ENCODE results near the gene KIF15. TPM values are rescaled to one million over a fixed set of nuclear protein-coding genes. Genes with fewer than 3 reads are reported as not detected.

The KIF15 gene
- polyA plus RNA-seq, 1 donor (not counting 4 experiments of a cell fraction or from before 2014, with no cell fraction given) = 2.8 TPM

GRCh38 chr3:44722103-44722401 lies 39.5 kb upstream of the KIF15 start:
- DNase-seq (ENCODE audit: low read depth, low spot score) = no peak
- H3K4me3 ChIP-seq (ENCODE audit: control insufficient read depth in 2 of 3, extremely low read depth in 1 of 3, insufficient read depth in 2 of 3, low read depth in 1 of 3, low read length in 3 of 3) = no peak overlapping the region
- no peak for FAIRE-seq
- H3K79me2 ChIP-seq (ENCODE audit: control insufficient read depth, insufficient read depth, low read length) = no peaks in the 10 kb centered on the region
- no peak for TF ChIP-seq EZH2 (IDR thresholded peaks at IDR 0.05; ENCODE audit: low read length)
- H2AFZ ChIP-seq (ENCODE audit: control insufficient read depth, low read length) = no peak overlapping the region
- H3K9me3 ChIP-seq (ENCODE audit: control insufficient read depth, low read depth, low read length) = peaks cover 37% of the 10 kb centered on the region
- no peaks in the 10 kb centered on the region for H3K9me1 ChIP-seq (ENCODE audit: control insufficient read depth, extremely low read depth, insufficient read depth, low read length)
- no peak overlapping the region for H3K9ac ChIP-seq (ENCODE audit: control insufficient read depth, extremely low read depth, insufficient read depth, low read length)
- H3K27me3 ChIP-seq (ENCODE audit: control insufficient read depth, extremely low read depth, insufficient read depth, low read length) = no peaks in the 10 kb centered on the region
- H3K27ac ChIP-seq (ENCODE audit: control insufficient read depth, insufficient read depth, low read length) = no peak overlapping the region
- peaks cover 8 to 10% of the 10 kb centered on the region in 2 experiments for H3K36me3 ChIP-seq (ENCODE audit: control insufficient read depth in 2 of 2, extremely low read depth in 1 of 2, insufficient read depth in 2 of 2, low read length in 2 of 2)
- dilution Hi-C loops (cut with MboI; ENCODE audit: extremely low pct_ligation_motif_present, low sequenced_read_pairs) = no loop called here
- no peak overlapping the region for H3K4me2 ChIP-seq (ENCODE audit: control insufficient read depth, extremely low read depth, insufficient read depth, low read depth, low read length)
- H3K4me1 ChIP-seq (ENCODE audit: control insufficient read depth, extremely low read depth, insufficient read depth, low read length) = no peaks in the 10 kb centered on the region
- no peaks in the 10 kb centered on the region for H4K20me1 ChIP-seq (ENCODE audit: control insufficient read depth, extremely low read depth, insufficient read depth, low read length)

DNA sequence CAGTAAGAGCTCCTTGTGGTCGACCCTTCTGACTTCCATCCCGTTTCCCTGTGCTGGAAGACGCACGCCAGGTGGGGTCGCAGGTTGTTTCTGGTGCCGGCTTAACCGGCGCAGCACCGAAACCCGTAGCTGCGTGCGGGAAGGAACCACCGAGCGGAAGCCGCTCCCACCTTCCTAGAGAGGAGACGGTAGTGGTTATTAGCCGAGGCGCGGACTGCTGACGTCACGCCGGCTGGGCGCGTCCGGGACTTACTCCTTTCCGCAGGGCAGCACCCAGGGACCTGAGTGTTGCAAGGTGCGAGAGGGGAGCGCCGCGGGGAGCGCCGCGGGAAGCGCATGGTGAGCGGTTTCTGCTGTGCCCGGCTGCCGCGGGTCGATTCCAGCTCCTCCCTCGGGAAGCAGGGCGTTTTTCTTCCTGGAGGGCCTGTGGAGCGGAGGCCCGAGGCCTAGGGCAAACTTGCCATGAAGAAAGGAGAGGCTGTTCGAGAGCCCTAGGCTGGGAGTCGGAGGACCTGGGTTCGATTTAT lies 32.1 kb upstream of the KIF15 start, which contains the start of gene ZNF501:
ZNF501 (plus strand) TSS at position 252 of the 527 bp plus-strand sequence. CDS start 4,787 bp downstream, outside the sequence.
- Histone ChIP-seq H3K9me3 (ENCODE audit: control insufficient read depth, low read depth, low read length) (peaks cover 21% of the 10 kb centered on the region), H3K79me2 (ENCODE audit: control insufficient read depth, insufficient read depth, low read length) (no peaks in the 10 kb centered on the region), H3K4me3 (ENCODE audit: control insufficient read depth in 2 of 3, extremely low read depth in 1 of 3, insufficient read depth in 2 of 3, low read depth in 1 of 3, low read length in 3 of 3) (peak within 1 kb of the TSS; percentile 67 to 79 (median 74)), H4K20me1 (ENCODE audit: control insufficient read depth, extremely low read depth, insufficient read depth, low read length) (no peaks in the 10 kb centered on the region), H3K36me3 (ENCODE audit: control insufficient read depth in 2 of 2, extremely low read depth in 1 of 2, insufficient read depth in 2 of 2, low read length in 2 of 2) (no peaks in the 10 kb centered on the region), H3K4me2 (ENCODE audit: control insufficient read depth, extremely low read depth, insufficient read depth, low read depth, low read length) (peak within 1 kb of the TSS; percentile 87), H3K4me1 (ENCODE audit: control insufficient read depth, extremely low read depth, insufficient read depth, low read length) (peaks cover 4% of the 10 kb centered on the region), H3K9ac (ENCODE audit: control insufficient read depth, extremely low read depth, insufficient read depth, low read length) (peak within 1 kb of the TSS; percentile 72), H3K27ac (ENCODE audit: control insufficient read depth, insufficient read depth, low read length) (peak within 1 kb of the TSS; percentile 47), H3K27me3 (ENCODE audit: control insufficient read depth, extremely low read depth, insufficient read depth, low read length) (no peaks in the 10 kb centered on the region), H3K9me1 (ENCODE audit: control insufficient read depth, extremely low read depth, insufficient read depth, low read length) (no peaks in the 10 kb centered on the region), H2AFZ (ENCODE audit: control insufficient read depth, low read length) (peak within 1 kb of the TSS; percentile 91)
- TF ChIP-seq CTCF (optimal IDR thresholded peaks at IDR 0.05 in 1 of 3, IDR thresholded peaks at IDR 0.05 in 1 of 3, conservative IDR thresholded peaks at IDR 0.05 in 1 of 3; ENCODE audit: extremely low read depth in 1 of 3, insufficient read depth in 2 of 3, low read length in 3 of 3) (no peak), EZH2 (IDR thresholded peaks at IDR 0.05; ENCODE audit: low read length) (no peak)
- FAIRE-seq = no peak
- dilution Hi-C loops (cut with MboI; ENCODE audit: extremely low pct_ligation_motif_present, low sequenced_read_pairs) = no loop called here
- DNase-seq (ENCODE audit: low read depth, low spot score) = peak; percentile 40

- H3K36me3 ChIP-seq (ENCODE audit: control insufficient read depth in 2 of 2, extremely low read depth in 1 of 2, insufficient read depth in 2 of 2, low read length in 2 of 2) = no peaks in the 10 kb centered on the region
- dilution Hi-C loops (cut with MboI; ENCODE audit: extremely low pct_ligation_motif_present, low sequenced_read_pairs) = no loop called here
- H3K9ac ChIP-seq (ENCODE audit: control insufficient read depth, extremely low read depth, insufficient read depth, low read length) = no peak overlapping the region
- H3K27me3 ChIP-seq (ENCODE audit: control insufficient read depth, extremely low read depth, insufficient read depth, low read length) = no peaks in the 10 kb centered on the region
- no peaks in the 10 kb centered on the region for H4K20me1 ChIP-seq (ENCODE audit: control insufficient read depth, extremely low read depth, insufficient read depth, low read length)
- H3K4me2 ChIP-seq (ENCODE audit: control insufficient read depth, extremely low read depth, insufficient read depth, low read depth, low read length) = no peak overlapping the region
- no peaks in the 10 kb centered on the region for H3K9me1 ChIP-seq (ENCODE audit: control insufficient read depth, extremely low read depth, insufficient read depth, low read length)
- H3K27ac ChIP-seq (ENCODE audit: control insufficient read depth, insufficient read depth, low read length) = no peak overlapping the region
- peaks cover 23% of the 10 kb centered on the region for H3K9me3 ChIP-seq (ENCODE audit: control insufficient read depth, low read depth, low read length)
- FAIRE-seq = no peak
- DNase-seq (ENCODE audit: low read depth, low spot score) = no peak
- no peaks in the 10 kb centered on the region for H3K79me2 ChIP-seq (ENCODE audit: control insufficient read depth, insufficient read depth, low read length)
- H2AFZ ChIP-seq (ENCODE audit: control insufficient read depth, low read length) = no peak overlapping the region
- TF ChIP-seq EZH2 (IDR thresholded peaks at IDR 0.05; ENCODE audit: low read length) (no peak), CTCF (optimal IDR thresholded peaks at IDR 0.05 in 1 of 3, IDR thresholded peaks at IDR 0.05 in 1 of 3, conservative IDR thresholded peaks at IDR 0.05 in 1 of 3; ENCODE audit: extremely low read depth in 1 of 3, insufficient read depth in 2 of 3, low read length in 3 of 3) (no peak)
- no peak overlapping the region for H3K4me3 ChIP-seq (ENCODE audit: control insufficient read depth in 2 of 3, extremely low read depth in 1 of 3, insufficient read depth in 2 of 3, low read depth in 1 of 3, low read length in 3 of 3)
- peaks cover 4% of the 10 kb centered on the region for H3K4me1 ChIP-seq (ENCODE audit: control insufficient read depth, extremely low read depth, insufficient read depth, low read length)
Measured at GRCh38 chr3:44734646-44735168, 26.9 kb upstream of the KIF15 start.
